WI38 (cell line): ENCODE results near the gene CDH15.

Experiments
- H3K4me3 ChIP-seq: 2 replicates; pipeline ENCODE4 v1.5.1; 2011; ENCODE audit warnings: low read depth, mild to moderate bottlenecking, control low read depth, low read length
- TF ChIP-seq, protein P1 (sequence below): IDR thresholded peaks from 2 replicates; pipeline ENCODE4 v1.5.1; 2012; ENCODE audit warnings: low read depth, mild to moderate bottlenecking, control low read depth, low read length

Gene CDH15

DNA sequence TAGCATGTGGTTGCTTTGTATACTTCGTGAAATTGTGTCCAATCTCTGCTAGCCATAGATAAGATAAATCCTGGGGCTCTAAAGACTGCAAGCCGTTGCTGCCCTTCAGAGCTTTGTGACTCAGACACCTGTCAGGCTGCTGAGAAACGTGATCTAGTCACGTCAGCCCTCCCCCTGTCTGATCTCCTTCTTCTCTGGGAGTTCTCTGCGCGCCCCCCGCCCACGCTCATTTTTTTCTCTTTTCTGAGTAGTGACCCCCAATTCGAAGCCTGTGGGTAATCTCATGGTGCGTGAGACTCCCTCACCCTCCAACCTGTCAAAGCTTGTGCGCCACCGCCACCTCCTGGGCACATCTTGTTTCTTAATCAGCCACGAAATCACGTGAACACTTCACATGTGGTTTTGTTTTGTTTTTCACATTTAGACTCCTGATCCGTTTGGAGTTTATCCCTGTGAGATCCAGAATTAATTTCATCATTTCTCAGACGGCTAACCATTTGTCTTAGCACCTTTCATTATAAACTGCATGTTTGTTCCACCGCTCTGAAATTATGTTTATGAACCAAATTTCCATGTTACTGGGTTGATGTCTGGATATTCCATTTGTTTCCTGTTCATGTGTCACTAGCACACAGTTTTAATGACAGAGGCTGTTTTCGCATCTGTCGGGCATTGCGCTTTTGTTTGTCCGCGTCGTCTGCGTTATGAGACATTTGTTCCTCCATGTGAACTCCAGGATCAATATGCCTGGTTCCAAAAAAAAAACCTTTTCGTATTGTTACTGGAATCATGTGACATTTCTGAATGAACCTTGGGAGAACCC, 45.0 kb downstream of the CDH15 start:
- peak overlapping the region; percentile 96 for H3K4me3 ChIP-seq
- TF ChIP-seq, protein P1, sequence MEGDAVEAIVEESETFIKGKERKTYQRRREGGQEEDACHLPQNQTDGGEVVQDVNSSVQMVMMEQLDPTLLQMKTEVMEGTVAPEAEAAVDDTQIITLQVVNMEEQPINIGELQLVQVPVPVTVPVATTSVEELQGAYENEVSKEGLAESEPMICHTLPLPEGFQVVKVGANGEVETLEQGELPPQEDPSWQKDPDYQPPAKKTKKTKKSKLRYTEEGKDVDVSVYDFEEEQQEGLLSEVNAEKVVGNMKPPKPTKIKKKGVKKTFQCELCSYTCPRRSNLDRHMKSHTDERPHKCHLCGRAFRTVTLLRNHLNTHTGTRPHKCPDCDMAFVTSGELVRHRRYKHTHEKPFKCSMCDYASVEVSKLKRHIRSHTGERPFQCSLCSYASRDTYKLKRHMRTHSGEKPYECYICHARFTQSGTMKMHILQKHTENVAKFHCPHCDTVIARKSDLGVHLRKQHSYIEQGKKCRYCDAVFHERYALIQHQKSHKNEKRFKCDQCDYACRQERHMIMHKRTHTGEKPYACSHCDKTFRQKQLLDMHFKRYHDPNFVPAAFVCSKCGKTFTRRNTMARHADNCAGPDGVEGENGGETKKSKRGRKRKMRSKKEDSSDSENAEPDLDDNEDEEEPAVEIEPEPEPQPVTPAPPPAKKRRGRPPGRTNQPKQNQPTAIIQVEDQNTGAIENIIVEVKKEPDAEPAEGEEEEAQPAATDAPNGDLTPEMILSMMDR: peak; percentile 50

DNA sequence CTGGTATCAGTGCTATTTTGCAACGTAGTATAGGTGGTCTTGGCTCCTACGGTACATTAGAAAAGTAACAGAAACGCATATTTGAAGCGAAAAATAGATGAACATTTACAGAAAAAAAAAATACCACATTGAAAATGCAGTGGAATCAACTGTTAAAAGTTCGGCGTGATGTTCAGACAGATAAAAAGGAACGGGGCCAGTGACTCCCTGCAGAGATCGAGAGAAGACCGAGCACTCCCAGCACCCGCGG, 45.5 kb downstream of the CDH15 start:
- TF ChIP-seq, protein P1: no peak
- H3K4me3 ChIP-seq: peak overlapping the region; percentile 96

DNA sequence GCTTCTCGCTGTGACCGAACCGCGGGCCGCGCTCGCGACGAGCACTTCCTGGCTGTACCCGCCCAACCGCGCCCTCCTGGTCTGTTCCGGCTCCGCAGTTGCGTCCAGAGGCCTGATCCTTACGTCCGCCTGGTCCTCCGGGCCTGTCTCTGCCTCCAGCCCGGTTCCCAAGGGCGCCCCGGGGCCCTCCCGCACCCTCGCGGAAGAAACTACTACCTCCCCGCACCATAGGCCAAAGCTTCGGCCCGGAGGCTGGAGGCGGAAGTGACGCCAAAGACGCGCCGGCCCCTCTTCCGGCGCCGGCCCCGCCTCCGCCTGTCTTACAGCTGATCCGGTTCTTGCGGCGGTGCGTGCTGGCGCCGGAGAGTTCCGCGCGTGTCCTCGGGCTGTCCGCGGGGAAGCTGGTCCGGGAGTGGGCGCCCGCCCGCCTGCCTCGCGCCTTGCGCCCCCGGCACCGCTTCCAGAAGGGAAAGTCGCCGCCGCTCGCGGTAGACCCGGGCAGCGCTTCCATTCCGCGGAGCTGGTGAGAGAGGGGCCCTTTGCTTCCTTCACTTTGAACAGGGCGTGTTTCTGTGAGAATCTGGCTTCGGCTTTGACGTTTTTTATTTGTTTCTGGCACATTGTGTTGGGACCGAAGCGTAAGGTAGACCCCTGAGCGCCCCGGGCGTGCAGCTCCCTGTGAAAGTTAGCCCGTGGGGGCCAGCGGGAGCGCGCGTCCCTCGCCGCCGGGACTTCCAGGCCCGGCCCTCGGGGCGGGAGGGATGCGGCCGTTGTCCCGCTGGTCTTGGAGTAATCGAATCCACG, 46.0 kb downstream of the CDH15 start, which contains the start of gene ZNF778:
ZNF778 (plus strand) TSS at position 316 of the 804 bp plus-strand sequence. CDS start 3,425 bp downstream, outside the sequence.
- peak within 1 kb of the TSS; percentile 96 for H3K4me3 ChIP-seq
- TF ChIP-seq, protein P1: no peak

DNA sequence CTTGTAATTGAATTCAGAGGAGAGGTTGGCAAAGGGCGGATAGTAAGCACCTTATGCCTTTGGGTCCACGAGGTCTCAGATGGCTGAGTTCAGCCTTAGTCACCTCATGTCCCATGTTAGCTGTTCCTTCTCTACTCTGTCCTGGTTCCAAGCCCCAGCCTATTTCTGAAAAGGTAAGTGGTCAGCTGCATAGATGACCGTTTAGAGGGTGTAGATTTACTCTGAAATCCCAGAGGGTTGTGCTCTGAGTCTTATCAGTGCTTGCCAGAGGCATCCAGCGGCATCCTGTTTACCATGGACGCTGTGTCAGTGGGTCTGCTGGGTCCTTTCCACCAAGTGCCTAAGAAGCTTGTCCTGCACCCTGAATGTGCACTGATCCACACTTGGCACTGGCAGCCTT, 47.8 kb downstream of the CDH15 start:
- no peak overlapping the region for H3K4me3 ChIP-seq
- TF ChIP-seq, protein P1: no peak

DNA sequence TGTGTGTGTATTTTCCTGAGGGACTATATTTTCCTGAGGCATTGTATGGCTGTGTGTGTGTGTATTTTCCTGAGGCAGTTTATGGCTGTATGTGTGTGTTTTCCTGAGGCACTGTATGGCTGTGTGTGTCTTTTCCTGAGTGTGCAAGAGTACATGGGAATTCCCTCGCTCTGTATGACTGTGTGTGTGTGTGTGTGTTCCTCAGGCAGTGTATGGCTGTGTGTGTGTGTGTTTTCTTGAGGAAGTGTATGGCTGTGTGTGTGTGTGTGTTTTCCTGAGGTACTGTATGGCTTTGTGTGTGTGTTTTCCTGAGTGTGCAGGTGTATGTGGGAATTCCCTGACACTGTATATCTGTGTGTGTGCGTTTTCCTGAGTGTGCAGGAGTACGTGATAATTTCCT, 50.1 kb downstream of the CDH15 start:
- no peak overlapping the region for H3K4me3 ChIP-seq
- TF ChIP-seq, protein P1: no peak

DNA sequence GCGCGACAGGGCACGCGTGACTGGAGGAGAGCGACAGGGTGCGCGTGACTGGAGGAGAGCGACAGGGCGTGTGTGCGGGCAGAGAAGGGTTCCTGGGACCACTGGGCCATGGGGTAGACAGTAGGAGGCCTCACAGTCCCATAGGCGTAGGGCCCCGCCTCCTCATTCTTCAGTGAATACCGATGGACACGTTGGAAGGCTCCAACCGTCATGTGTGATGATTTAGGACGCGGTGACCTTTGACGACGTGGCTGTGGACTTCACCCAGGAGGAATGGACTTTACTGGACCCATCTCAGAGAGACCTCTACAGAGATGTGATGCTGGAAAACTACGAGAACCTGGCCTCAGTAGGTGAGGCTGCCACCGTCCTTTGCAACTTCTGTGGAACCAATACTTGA, 51.4 kb downstream of the CDH15 start:
- no peak overlapping the region for H3K4me3 ChIP-seq
- TF ChIP-seq, protein P1: no peak

DNA sequence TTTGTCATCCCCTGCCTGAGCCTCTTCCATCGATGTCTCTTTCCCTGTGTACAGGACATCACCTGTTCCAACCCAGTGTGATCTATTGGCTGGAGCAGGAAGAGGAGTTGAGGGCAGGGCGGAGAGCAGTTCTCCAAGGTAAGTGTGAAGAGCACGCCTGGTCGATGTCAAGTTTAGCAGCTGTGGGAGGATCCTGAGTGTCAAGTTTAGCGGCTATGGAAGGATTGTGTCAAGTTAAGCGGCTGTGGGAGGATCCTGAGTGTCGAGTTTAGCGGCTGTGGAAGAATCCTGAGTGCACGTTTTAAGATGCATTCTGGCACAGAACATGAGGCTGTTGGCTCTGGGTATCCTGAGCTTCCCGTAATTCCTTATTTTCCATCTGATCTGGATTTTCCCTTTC, 53.1 kb downstream of the CDH15 start:
- no peak overlapping the region for H3K4me3 ChIP-seq
- TF ChIP-seq, protein P1: no peak
